DND-41 (cell line): Measurements from ENCODE around the gene ZDHHC7.

Source experiments
- ATAC-seq: fragments of 200-7000 bp; cut with Tn5 transposase; 3 replicates; pipeline ENCODE4 v1.9.1; 2021; ENCODE audit warnings: low read depth; ENCODE audit not compliant: insufficient read depth
- DNase-seq: peaks from one replicate; pipeline ENCODE4 v3.0.0-alpha.2; 2020
- H2AFZ ChIP-seq: 2 replicates; pipeline ENCODE4 v1.6.0; 2012; ENCODE audit warnings: low read depth, low read length
- H3K27ac ChIP-seq: 2 replicates; pipeline ENCODE4 v1.5.1; 2012; ENCODE audit warnings: low read length, inconsistent platforms
- H3K27me3 ChIP-seq: fragments of 200-600 bp; sonication (generic); 2 replicates; pipeline ENCODE4 v1.6.0; 2012; ENCODE audit warnings: low read length, mild to moderate bottlenecking, inconsistent platforms; ENCODE audit not compliant: insufficient read depth, poor library complexity
- H3K36me3 ChIP-seq: 2 replicates; pipeline ENCODE4 v1.5.1; 2012; ENCODE audit warnings: low read length, inconsistent platforms; ENCODE audit not compliant: insufficient read depth
- H3K4me1 ChIP-seq: 2 replicates; pipeline ENCODE4 v1.5.1; 2012; ENCODE audit warnings: mild to moderate bottlenecking, low read length; ENCODE audit not compliant: insufficient read depth
- H3K4me2 ChIP-seq: 2 replicates; pipeline ENCODE4 v1.6.0; 2012; ENCODE audit warnings: mild to moderate bottlenecking, moderate library complexity, low read length, inconsistent platforms; ENCODE audit not compliant: insufficient read depth
- H3K4me3 ChIP-seq, 2 experiments: fragments of 200-600 bp in 1 of 2; shearing (Covaris generic) in 1 of 2; 2 replicates each; pipeline ENCODE4 v1.5.1; 2012 to 2016; ENCODE audit warnings: inconsistent platforms in 2 of 2, low read length in 2 of 2, mild to moderate bottlenecking in 2 of 2, low read depth in 1 of 2, moderate library complexity in 1 of 2
- H3K79me2 ChIP-seq: 2 replicates; pipeline ENCODE4 v1.6.0; 2012; ENCODE audit warnings: low read length, inconsistent platforms; ENCODE audit not compliant: insufficient read depth
- H3K9ac ChIP-seq: 2 replicates; pipeline ENCODE4 v1.6.0; 2012; ENCODE audit warnings: low read depth, mild to moderate bottlenecking, inconsistent platforms, low read length, moderate library complexity
- H3K9me3 ChIP-seq: 2 replicates; pipeline ENCODE4 v1.5.1; 2012; ENCODE audit warnings: low read length, moderate library complexity, mild to moderate bottlenecking, inconsistent platforms; ENCODE audit not compliant: insufficient read depth, severe bottlenecking
- H4K20me1 ChIP-seq: 2 replicates; pipeline ENCODE4 v1.6.0; 2012; ENCODE audit warnings: low read length; ENCODE audit not compliant: insufficient read depth
- CTCF ChIP-seq: IDR thresholded peaks from 2 replicates; pipeline ENCODE4 v1.5.1; 2012; ENCODE audit warnings: borderline replicate concordance, low read length, moderate library complexity, mild to moderate bottlenecking; ENCODE audit not compliant: poor library complexity, severe bottlenecking; ENCODE audit errors: extremely low read depth
- EZH2 ChIP-seq: IDR thresholded peaks from 3 replicates; pipeline ENCODE4 v1.6.1; 2012; ENCODE audit warnings: borderline replicate concordance, low read depth, mild to moderate bottlenecking, moderate library complexity, low read length, inconsistent platforms; ENCODE audit not compliant: severe bottlenecking

ZDHHC7 gene

DNA sequence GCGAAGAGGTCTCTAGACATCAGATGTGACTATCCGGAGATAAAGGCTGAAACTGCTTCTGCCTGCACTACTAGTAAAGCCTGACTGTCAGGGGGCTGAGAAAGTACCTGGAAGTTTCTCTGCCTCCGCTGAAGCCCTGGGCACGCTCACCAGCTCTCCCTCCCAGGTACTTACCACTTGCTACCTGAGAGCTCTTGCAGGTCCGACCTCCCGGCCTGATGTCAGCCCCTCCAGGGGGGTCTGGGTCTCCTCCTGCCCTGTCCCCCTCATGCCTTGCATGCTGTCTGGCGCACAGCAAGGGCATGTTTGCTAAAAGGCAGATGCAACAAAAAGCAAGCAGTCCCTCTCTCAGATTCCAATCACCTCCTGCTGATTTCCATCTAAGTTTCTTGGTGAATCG, 17.4 kb downstream of the ZDHHC7 start:
- Histone ChIP-seq H3K9me3 (no peaks in the 10 kb centered on the region), H4K20me1 (peaks cover 17% of the 10 kb centered on the region), H3K9ac (no peak overlapping the region), H3K27me3 (no peaks in the 10 kb centered on the region), H3K4me1 (no peaks in the 10 kb centered on the region), H3K79me2 (peaks cover 14% of the 10 kb centered on the region), H3K4me2 (no peak overlapping the region), H3K36me3 (peaks cover 59% of the 10 kb centered on the region), H3K4me3 (no peak overlapping the region), H2AFZ (no peak overlapping the region), H3K27ac (no peak overlapping the region)
- no peak for DNase-seq
- ATAC-seq, result no peak
- no peak for TF ChIP-seq EZH2

GRCh38 chr16:84992717-84993075, 18.6 kb downstream of the ZDHHC7 start:
- no peak overlapping the region for H3K27ac ChIP-seq
- H3K27me3 ChIP-seq, result no peaks in the 10 kb centered on the region

GRCh38 chr16:84990782-84991181, 20.6 kb downstream of the ZDHHC7 start:
- Histone ChIP-seq H3K27ac (no peak overlapping the region), H3K79me2 (peaks cover 12% of the 10 kb centered on the region), H4K20me1 (peaks cover 22% of the 10 kb centered on the region), H3K4me3 (no peak overlapping the region), H3K27me3 (no peaks in the 10 kb centered on the region), H2AFZ (no peak overlapping the region), H3K9ac (no peak overlapping the region), H3K9me3 (no peaks in the 10 kb centered on the region), H3K4me2 (no peak overlapping the region), H3K36me3 (peaks cover 89% of the 10 kb centered on the region), H3K4me1 (no peaks in the 10 kb centered on the region)
- TF ChIP-seq CTCF (no peak), EZH2 (no peak)
- DNase-seq (no peak), ATAC-seq (no peak)

More at GRCh38 chr16:84992717-84993075, 18.6 kb downstream of the ZDHHC7 start:
- DNase-seq (no peak), ATAC-seq (no peak)
- peaks cover 7% of the 10 kb centered on the region for H3K79me2 ChIP-seq
- H2AFZ ChIP-seq, result no peak overlapping the region
- no peak for TF ChIP-seq CTCF
- no peak for TF ChIP-seq EZH2
- peaks cover 71% of the 10 kb centered on the region for H3K36me3 ChIP-seq
- no peak overlapping the region for H3K4me2 ChIP-seq
- H3K4me1 ChIP-seq, result no peaks in the 10 kb centered on the region
- H3K9ac ChIP-seq, result no peak overlapping the region
- H3K9me3 ChIP-seq, result no peaks in the 10 kb centered on the region
- H3K4me3 ChIP-seq, result no peak overlapping the region
- H4K20me1 ChIP-seq, result peaks cover 13% of the 10 kb centered on the region; the same call in 1 of the 2 replicates

DNA sequence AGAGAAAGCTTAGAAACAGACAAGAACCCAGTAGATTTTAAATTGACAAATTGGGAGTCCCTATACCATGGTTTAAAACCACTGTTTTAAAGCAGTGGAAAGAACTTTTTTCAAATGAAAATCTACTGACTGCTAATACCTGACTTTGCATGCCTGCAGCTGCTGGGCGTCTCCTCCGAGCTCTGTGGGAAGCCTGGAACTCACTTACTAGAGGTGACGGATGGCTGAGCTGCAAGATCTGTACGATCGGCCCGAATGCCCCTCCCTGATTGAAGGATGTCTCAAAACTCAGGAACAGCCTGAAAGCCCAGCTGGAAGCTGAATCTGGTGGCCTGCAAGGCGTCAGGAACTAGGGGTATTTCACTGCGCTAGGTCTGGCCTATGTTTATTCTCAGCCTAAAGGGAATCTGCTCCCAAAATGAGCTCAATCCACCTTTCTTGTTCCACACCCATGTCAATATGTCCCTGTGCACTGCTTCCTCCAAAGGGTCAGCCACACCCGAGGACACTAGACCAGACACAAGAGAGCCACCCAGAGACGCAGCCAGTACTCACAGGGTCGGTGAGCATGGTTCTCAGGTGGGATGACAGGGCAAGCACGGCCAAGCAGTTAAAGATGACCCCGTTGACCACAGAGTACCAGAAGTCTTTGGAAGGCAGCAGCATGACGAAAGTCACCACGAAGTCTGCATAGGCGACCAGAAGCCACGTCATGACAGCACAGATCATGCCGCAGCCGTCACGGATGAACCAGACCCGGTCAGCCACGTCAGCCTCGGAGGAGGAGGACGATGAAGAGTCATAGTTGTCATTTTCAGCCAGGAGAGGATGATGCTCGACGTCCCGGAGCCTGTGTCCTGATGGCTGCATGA, 21.4 kb downstream of the ZDHHC7 start:
- Histone ChIP-seq H3K4me3 (no peak overlapping the region), H2AFZ (no peak overlapping the region), H3K4me1 (no peaks in the 10 kb centered on the region), H4K20me1 (peaks cover 26% of the 10 kb centered on the region), H3K27me3 (no peaks in the 10 kb centered on the region), H3K9me3 (no peaks in the 10 kb centered on the region), H3K79me2 (peaks cover 13% of the 10 kb centered on the region), H3K36me3 (peaks cover 85% of the 10 kb centered on the region), H3K9ac (no peak overlapping the region), H3K4me2 (no peak overlapping the region), H3K27ac (no peak overlapping the region)
- TF ChIP-seq CTCF (no peak), EZH2 (no peak)
- DNase-seq, result no peak
- ATAC-seq, result no peak
